ENCODE data around the gene TTC28. TPM values are rescaled to one million over a fixed set of nuclear protein-coding genes. Genes with fewer than 3 reads are reported as not detected.

Gene TTC28
- total and polyA plus RNA-seq, 10 of the 15 experiments (the other 5 are each of a cell fraction or from before 2014, with no cell fraction given): 0.15 to 8.4 (median 1.4) TPM

DNA sequence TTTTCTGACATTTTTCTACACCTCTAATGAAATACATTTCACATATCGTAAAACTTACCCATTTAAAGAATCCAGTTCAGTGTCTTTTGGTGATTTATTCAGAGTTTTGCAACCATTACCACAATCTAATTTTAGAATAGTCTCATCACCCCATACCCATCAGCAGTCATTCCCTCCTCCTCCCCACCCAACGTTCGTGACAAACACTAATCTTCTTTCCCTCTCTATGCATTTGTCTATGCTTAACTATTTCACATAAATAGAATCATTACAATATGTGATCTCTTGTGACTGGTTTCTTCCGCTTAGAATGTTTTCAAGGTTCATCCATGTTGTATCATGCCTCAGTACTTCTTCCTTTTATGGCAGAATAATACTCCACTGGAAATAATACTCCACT lies 9.5 kb downstream of the TTC28 start:
- Histone ChIP-seq H3K4me2 (ENCODE audit: control insufficient read depth, insufficient read depth) (no peak overlapping the region), H3K27ac (ENCODE audit: control insufficient read depth, insufficient read depth) (no peak overlapping the region), H3K9me3 (replicated peaks; ENCODE audit: control insufficient read depth, insufficient read depth, low read length) (no peaks in the 10 kb centered on the region; the same call in 1 of the 3 replicates), H3K4me1 (ENCODE audit: control insufficient read depth, insufficient read depth, low read length) (peaks cover 3% of the 10 kb centered on the region; the same call in 1 of the 2 replicates), H3K4me3 (no peak overlapping the region), H3K79me2 (ENCODE audit: control insufficient read depth, insufficient read depth, low read length) (no peaks in the 10 kb centered on the region), H4K20me1 (ENCODE audit: control insufficient read depth, insufficient read depth) (no peaks in the 10 kb centered on the region), H2AFZ (ENCODE audit: control insufficient read depth, low read depth, low read length) (no peak overlapping the region), H3K27me3 (replicated peaks in 1 of 2; ENCODE audit: control insufficient read depth in 2 of 2, insufficient read depth in 2 of 2, low read length in 1 of 2) (peaks cover 0 to 3% of the 10 kb centered on the region in 2 experiments; a peak in 1 of 4 replicates), H3K36me3 (ENCODE audit: control insufficient read depth in 2 of 2, insufficient read depth in 2 of 2, low read length in 1 of 2) (no peaks in the 10 kb centered on the region), H3K9ac (ENCODE audit: control insufficient read depth, insufficient read depth, low read length) (no peak overlapping the region)
- no peak for TF ChIP-seq MTA3 (IDR thresholded peaks at IDR 0.05; ENCODE audit: borderline replicate concordance, low read length)
- peak; percentile 47; the same call in 1 of the 2 replicates for TF ChIP-seq CREM (IDR thresholded peaks at IDR 0.05; ENCODE audit: low read depth)
- TF ChIP-seq FOXM1 (IDR thresholded peaks at IDR 0.05; ENCODE audit: low read depth, low read length): peak; percentile 43; the same call in 1 of the 2 replicates
- no peak for TF ChIP-seq TARDBP (IDR thresholded peaks at IDR 0.05; ENCODE audit: borderline replicate concordance)
- TF ChIP-seq NFIC (IDR thresholded peaks at IDR 0.05; ENCODE audit: low read depth, low read length): peak; percentile 50; the same call in 1 of the 2 replicates
- TF ChIP-seq MEF2B (IDR thresholded peaks at IDR 0.05; ENCODE audit: partially characterized antibody, poor library complexity, severe bottlenecking): no peak
- TF ChIP-seq, protein P1, sequence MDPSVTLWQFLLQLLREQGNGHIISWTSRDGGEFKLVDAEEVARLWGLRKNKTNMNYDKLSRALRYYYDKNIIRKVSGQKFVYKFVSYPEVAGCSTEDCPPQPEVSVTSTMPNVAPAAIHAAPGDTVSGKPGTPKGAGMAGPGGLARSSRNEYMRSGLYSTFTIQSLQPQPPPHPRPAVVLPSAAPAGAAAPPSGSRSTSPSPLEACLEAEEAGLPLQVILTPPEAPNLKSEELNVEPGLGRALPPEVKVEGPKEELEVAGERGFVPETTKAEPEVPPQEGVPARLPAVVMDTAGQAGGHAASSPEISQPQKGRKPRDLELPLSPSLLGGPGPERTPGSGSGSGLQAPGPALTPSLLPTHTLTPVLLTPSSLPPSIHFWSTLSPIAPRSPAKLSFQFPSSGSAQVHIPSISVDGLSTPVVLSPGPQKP (IDR thresholded peaks at IDR 0.05; ENCODE audit: low read depth, low read length): no peak
- TF ChIP-seq, protein P2, sequence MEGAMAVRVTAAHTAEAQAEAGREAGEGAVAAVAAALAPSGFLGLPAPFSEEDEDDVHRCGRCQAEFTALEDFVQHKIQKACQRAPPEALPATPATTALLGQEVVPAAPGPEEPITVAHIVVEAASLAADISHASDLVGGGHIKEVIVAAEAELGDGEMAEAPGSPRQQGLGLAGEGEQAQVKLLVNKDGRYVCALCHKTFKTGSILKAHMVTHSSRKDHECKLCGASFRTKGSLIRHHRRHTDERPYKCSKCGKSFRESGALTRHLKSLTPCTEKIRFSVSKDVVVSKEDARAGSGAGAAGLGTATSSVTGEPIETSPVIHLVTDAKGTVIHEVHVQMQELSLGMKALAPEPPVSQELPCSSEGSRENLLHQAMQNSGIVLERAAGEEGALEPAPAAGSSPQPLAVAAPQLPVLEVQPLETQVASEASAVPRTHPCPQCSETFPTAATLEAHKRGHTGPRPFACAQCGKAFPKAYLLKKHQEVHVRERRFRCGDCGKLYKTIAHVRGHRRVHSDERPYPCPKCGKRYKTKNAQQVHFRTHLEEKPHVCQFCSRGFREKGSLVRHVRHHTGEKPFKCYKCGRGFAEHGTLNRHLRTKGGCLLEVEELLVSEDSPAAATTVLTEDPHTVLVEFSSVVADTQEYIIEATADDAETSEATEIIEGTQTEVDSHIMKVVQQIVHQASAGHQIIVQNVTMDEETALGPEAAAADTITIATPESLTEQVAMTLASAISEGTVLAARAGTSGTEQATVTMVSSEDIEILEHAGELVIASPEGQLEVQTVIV (IDR thresholded peaks at IDR 0.05; ENCODE audit: borderline replicate concordance, partially characterized antibody): no peak
- TF ChIP-seq ZNF217 (IDR thresholded peaks at IDR 0.05): no peak
- TF ChIP-seq, protein P3, sequence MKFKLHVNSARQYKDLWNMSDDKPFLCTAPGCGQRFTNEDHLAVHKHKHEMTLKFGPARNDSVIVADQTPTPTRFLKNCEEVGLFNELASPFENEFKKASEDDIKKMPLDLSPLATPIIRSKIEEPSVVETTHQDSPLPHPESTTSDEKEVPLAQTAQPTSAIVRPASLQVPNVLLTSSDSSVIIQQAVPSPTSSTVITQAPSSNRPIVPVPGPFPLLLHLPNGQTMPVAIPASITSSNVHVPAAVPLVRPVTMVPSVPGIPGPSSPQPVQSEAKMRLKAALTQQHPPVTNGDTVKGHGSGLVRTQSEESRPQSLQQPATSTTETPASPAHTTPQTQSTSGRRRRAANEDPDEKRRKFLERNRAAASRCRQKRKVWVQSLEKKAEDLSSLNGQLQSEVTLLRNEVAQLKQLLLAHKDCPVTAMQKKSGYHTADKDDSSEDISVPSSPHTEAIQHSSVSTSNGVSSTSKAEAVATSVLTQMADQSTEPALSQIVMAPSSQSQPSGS (IDR thresholded peaks at IDR 0.05; ENCODE audit: low read length): no peak
- TF ChIP-seq, protein P4, sequence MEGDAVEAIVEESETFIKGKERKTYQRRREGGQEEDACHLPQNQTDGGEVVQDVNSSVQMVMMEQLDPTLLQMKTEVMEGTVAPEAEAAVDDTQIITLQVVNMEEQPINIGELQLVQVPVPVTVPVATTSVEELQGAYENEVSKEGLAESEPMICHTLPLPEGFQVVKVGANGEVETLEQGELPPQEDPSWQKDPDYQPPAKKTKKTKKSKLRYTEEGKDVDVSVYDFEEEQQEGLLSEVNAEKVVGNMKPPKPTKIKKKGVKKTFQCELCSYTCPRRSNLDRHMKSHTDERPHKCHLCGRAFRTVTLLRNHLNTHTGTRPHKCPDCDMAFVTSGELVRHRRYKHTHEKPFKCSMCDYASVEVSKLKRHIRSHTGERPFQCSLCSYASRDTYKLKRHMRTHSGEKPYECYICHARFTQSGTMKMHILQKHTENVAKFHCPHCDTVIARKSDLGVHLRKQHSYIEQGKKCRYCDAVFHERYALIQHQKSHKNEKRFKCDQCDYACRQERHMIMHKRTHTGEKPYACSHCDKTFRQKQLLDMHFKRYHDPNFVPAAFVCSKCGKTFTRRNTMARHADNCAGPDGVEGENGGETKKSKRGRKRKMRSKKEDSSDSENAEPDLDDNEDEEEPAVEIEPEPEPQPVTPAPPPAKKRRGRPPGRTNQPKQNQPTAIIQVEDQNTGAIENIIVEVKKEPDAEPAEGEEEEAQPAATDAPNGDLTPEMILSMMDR (IDR thresholded peaks at IDR 0.05 in 2 of 3, conservative IDR thresholded peaks at IDR 0.05 in 1 of 3; ENCODE audit: control insufficient read depth in 2 of 3, extremely low read depth in 1 of 3, insufficient read depth in 1 of 3, low read depth in 3 of 3, low read length in 3 of 3): no peak
- peak; percentile 76 for TF ChIP-seq RUNX3 (IDR thresholded peaks at IDR 0.05; ENCODE audit: low read length)
- POLR2A ChIA-PET: no interaction called here
- intact Hi-C loops (cut with micrococcal nuclease; ENCODE audit: unreplicated experiment): loop anchor here (10.0 kb wide), 2 partner anchors 125 to 155 kb away; no protein-coding TSS in a partner anchor
- WGBS (ENCODE audit: insufficient coverage, insufficient replicate concordance, low lambda C conversion rate, missing lambda C conversion rate): 48% methylated on average over 4 of the region's 4 CpGs
- no peak for ATAC-seq
- CTCF ChIA-PET: no interaction called here
- DNase-seq (ENCODE audit: low read depth, low spot score): no peak
- FAIRE-seq: no peak
- RAD21 ChIA-PET (ENCODE audit: unreplicated experiment): no interaction called here
- in situ Hi-C loops (cut with MboI): no loop called here
- BruUV-seq (replicated peaks): no TSS peak
- SMC1A ChIA-PET (ENCODE audit: uncharacterized antibody, unreplicated experiment): no interaction called here

Measured in GM12878 (cell line).